Fibroblast of lung (primary cell): ENCODE results near the gene PIGZ. TPM values are rescaled to one million over a fixed set of nuclear protein-coding genes. Genes with fewer than 3 reads are reported as not detected.

Experiments used
- DNase-seq, 2 donors: peaks; one replicate each; pipeline versions ENCODE4 v3.0.0 to v3.0.0-alpha.2; 2010; ENCODE audit warnings: low read depth in 2 of 2
- H2AFZ ChIP-seq: 2 replicates; pipeline ENCODE4 v1.5.1; 2012; ENCODE audit warnings: low read length, control low read depth, inconsistent platforms
- H3K27ac ChIP-seq: 2 replicates; pipeline ENCODE4 v1.5.1; 2011; ENCODE audit warnings: low read length, control low read depth; ENCODE audit not compliant: insufficient read depth
- H3K27me3 ChIP-seq: 2 replicates; pipeline ENCODE4 v1.5.1; 2011; ENCODE audit warnings: mild to moderate bottlenecking, low read length; ENCODE audit not compliant: control insufficient read depth, insufficient read depth
- H3K36me3 ChIP-seq: 2 replicates; pipeline ENCODE4 v1.5.1; 2011; ENCODE audit warnings: low read length; ENCODE audit not compliant: control insufficient read depth, insufficient read depth
- H3K4me1 ChIP-seq: 2 replicates; pipeline ENCODE4 v1.5.1; 2011; ENCODE audit warnings: low read length; ENCODE audit not compliant: control insufficient read depth, insufficient read depth; ENCODE audit errors: extremely low read depth
- H3K4me2 ChIP-seq: 2 replicates; pipeline ENCODE4 v1.5.1; 2011; ENCODE audit warnings: low read length, control low read depth; ENCODE audit not compliant: insufficient read depth; ENCODE audit errors: extremely low read depth
- H3K4me3 ChIP-seq, 4 experiments: fragments of 200-600 bp in 1 of 4; sonication (generic) in 1 of 4; replicated peaks in 1 of 4; 2 replicates each; pipeline ENCODE4 v1.5.1; 2011 to 2016; ENCODE audit warnings: low read length in 4 of 4, low read depth in 3 of 4, mild to moderate bottlenecking in 3 of 4, control low read depth in 2 of 4, inconsistent platforms in 1 of 4, mixed read lengths in 1 of 4; ENCODE audit not compliant: insufficient read depth in 1 of 4; ENCODE audit errors: control extremely low read depth in 1 of 4
- H3K79me2 ChIP-seq: 2 replicates; pipeline ENCODE4 v1.5.1; 2012; ENCODE audit warnings: mild to moderate bottlenecking, low read length, inconsistent platforms; ENCODE audit not compliant: control insufficient read depth, insufficient read depth
- H3K9ac ChIP-seq: 2 replicates; pipeline ENCODE4 v1.5.1; 2011; ENCODE audit warnings: mild to moderate bottlenecking, low read length, control low read depth; ENCODE audit not compliant: insufficient read depth
- H3K9me3 ChIP-seq: 2 replicates; pipeline ENCODE4 v1.5.1; 2012; ENCODE audit warnings: low read depth, low read length; ENCODE audit not compliant: control insufficient read depth, insufficient read depth
- H4K20me1 ChIP-seq: 2 replicates; pipeline ENCODE4 v1.5.1; 2011; ENCODE audit warnings: low read length; ENCODE audit not compliant: control insufficient read depth, insufficient read depth; ENCODE audit errors: extremely low read depth
- EZH2 ChIP-seq: IDR thresholded peaks from 2 replicates; pipeline ENCODE4 v1.5.1; 2012; ENCODE audit warnings: low read length, control low read depth, mild to moderate bottlenecking; ENCODE audit errors: missing control alignments
- polyA plus RNA-seq, 2 donors: library from polyadenylated mRNA; depleted of rRNA in 1 of 2; stranded (reverse) in 1 of 2; unstranded in 1 of 2; fragments of >200 nt; gene quantifications; 2 replicates each; pipeline ENCODE4 v1.2.1, GENCODE V29; 2011 to 2012; ENCODE audit warnings: missing spikeins in 1 of 2
- total RNA-seq: library from RNA; depleted of rRNA; stranded (reverse); fragments of >200 nt; gene quantifications from 2 replicates; pipeline ENCODE4 v1.2.1, GENCODE V29; 2014
- TF ChIP-seq, protein P1 (sequence below), 2 donors: IDR thresholded peaks in 1 of 2; conservative IDR thresholded peaks in 1 of 2; 1 replicate in 1 of 2; 2 replicates in 1 of 2; pipeline ENCODE4 v1.5.1; 2011 to 2012; ENCODE audit warnings: low read length in 2 of 2, control low read depth in 1 of 2, inconsistent platforms in 1 of 2, low read depth in 1 of 2, mild to moderate bottlenecking in 1 of 2

The PIGZ gene
- total and polyA plus RNA-seq, 2 donors (not counting 1 experiment from before 2014, with no cell fraction given) = 0.66 to 2.0 TPM

DNA sequence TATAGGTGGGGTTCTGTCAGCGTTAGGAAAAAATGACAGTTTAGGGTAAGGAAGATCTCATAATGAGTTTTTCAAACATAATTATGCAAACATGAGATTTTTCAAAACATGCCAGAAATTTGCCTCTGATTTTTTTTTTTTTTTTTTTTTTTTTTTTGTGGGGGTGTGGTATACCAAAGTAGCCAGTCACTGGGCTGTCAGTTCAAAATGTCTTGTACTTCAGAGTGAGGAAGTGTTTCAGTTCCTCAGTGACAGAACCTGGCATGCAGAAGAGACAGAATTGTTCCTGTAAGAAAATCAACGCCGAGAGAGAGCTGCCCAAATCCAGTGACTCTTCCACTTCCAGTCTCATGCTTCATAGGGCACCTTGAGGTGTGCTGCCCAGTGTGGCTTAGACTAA is 36.0 kb downstream of the PIGZ start:
- peaks cover 1% of the 10 kb centered on the region for H3K79me2 ChIP-seq
- H4K20me1 ChIP-seq = no peaks in the 10 kb centered on the region
- DNase-seq = no peak
- H3K4me1 ChIP-seq = no peaks in the 10 kb centered on the region
- H3K27ac ChIP-seq = no peak overlapping the region
- no peak overlapping the region for H3K4me2 ChIP-seq
- no peaks in the 10 kb centered on the region for H3K9me3 ChIP-seq
- no peak overlapping the region for H2AFZ ChIP-seq
- peaks cover 5% of the 10 kb centered on the region for H3K36me3 ChIP-seq
- no peak overlapping the region for H3K9ac ChIP-seq
- no peak overlapping the region for H3K4me3 ChIP-seq
- TF ChIP-seq, protein P1, sequence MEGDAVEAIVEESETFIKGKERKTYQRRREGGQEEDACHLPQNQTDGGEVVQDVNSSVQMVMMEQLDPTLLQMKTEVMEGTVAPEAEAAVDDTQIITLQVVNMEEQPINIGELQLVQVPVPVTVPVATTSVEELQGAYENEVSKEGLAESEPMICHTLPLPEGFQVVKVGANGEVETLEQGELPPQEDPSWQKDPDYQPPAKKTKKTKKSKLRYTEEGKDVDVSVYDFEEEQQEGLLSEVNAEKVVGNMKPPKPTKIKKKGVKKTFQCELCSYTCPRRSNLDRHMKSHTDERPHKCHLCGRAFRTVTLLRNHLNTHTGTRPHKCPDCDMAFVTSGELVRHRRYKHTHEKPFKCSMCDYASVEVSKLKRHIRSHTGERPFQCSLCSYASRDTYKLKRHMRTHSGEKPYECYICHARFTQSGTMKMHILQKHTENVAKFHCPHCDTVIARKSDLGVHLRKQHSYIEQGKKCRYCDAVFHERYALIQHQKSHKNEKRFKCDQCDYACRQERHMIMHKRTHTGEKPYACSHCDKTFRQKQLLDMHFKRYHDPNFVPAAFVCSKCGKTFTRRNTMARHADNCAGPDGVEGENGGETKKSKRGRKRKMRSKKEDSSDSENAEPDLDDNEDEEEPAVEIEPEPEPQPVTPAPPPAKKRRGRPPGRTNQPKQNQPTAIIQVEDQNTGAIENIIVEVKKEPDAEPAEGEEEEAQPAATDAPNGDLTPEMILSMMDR (conservative IDR thresholded peaks at IDR 0.05 in 1 of 2, IDR thresholded peaks at IDR 0.05 in 1 of 2; ENCODE audit: low read depth in 1 of 2, low read length in 2 of 2) = no peak
- TF ChIP-seq EZH2 = no peak
- no peaks in the 10 kb centered on the region for H3K27me3 ChIP-seq

DNA sequence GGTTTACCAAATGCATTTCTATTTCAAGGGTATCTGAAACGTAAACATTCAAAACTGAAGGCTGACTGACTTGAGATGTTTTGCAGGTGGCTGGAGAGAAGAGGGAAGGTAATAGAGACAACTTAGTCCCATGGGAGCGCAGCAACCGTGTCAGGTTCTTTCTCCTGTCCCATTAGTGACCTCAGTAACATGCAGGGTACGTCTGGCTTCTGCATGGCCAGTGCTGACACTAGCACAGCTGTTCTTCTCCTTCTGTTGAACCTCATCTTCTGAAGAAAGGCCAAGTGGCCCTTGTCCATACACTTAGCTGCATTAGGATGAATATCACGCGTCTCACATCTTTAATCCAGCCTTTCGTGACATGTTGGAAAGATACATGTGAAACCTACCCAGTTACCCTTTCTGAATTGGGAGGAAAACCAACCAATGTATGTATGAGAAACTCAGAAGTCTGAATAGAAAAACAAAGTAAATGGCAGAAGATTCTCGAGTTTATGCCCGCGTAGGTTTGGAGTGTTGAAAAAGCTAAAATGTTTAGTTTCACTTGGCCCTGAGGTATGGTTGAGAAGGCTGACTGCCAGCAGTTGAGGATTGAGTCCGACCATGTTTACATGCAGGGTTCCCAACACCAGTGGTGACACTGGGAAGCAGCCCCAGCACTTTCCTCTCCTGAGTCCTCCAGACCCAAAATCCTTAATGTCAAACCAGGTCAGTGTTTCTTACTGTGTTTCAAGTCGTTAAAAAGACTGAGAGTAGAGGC is 36.6 kb downstream of the PIGZ start:
- H2AFZ ChIP-seq = no peak overlapping the region
- no peaks in the 10 kb centered on the region for H4K20me1 ChIP-seq
- no peaks in the 10 kb centered on the region for H3K79me2 ChIP-seq
- H3K36me3 ChIP-seq = peaks cover 1% of the 10 kb centered on the region
- H3K27me3 ChIP-seq = no peaks in the 10 kb centered on the region
- H3K4me1 ChIP-seq = no peaks in the 10 kb centered on the region
- H3K9me3 ChIP-seq = no peaks in the 10 kb centered on the region
- no peak overlapping the region for H3K4me2 ChIP-seq
- DNase-seq = no peak
- H3K27ac ChIP-seq = no peak overlapping the region
- no peak overlapping the region for H3K9ac ChIP-seq
- no peak overlapping the region for H3K4me3 ChIP-seq
- no peak for TF ChIP-seq EZH2
- TF ChIP-seq, protein P1 (conservative IDR thresholded peaks at IDR 0.05 in 1 of 2, IDR thresholded peaks at IDR 0.05 in 1 of 2; ENCODE audit: low read depth in 1 of 2, low read length in 2 of 2) = no peak

DNA sequence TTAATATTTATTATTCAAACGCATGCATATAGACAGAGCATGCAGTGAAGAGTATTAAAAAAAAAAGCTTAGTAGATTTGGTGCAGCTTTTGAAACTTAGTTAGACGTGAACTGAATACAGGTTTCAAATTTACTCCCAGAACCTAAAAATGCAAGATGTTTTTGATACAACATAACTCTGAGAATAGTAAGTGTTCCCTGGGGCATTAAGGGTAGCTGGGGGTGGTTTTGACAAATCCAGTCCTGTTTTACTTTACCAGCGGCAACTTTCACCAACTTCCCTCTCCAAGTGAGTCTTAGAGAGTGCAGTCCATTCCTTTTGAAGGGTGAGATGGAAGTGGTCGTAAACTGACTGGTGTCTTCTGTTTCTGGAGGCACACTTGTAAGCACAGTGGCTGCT is 37.5 kb downstream of the PIGZ start:
- no peaks in the 10 kb centered on the region for H3K27me3 ChIP-seq
- H3K4me1 ChIP-seq = no peaks in the 10 kb centered on the region
- peaks cover 1% of the 10 kb centered on the region for H3K36me3 ChIP-seq
- no peaks in the 10 kb centered on the region for H4K20me1 ChIP-seq
- H3K9me3 ChIP-seq = no peaks in the 10 kb centered on the region
- no peak overlapping the region for H3K4me2 ChIP-seq
- no peak overlapping the region for H3K4me3 ChIP-seq
- H2AFZ ChIP-seq = no peak overlapping the region
- no peak overlapping the region for H3K9ac ChIP-seq
- TF ChIP-seq, protein P1 (conservative IDR thresholded peaks at IDR 0.05 in 1 of 2, IDR thresholded peaks at IDR 0.05 in 1 of 2; ENCODE audit: low read depth in 1 of 2, low read length in 2 of 2) = no peak
- TF ChIP-seq EZH2 = no peak
- no peak for DNase-seq
- H3K79me2 ChIP-seq = no peaks in the 10 kb centered on the region
- H3K27ac ChIP-seq = no peak overlapping the region
